GM10847 (cell line): ENCODE results near the gene UBD.

Source experiments
- POLR2A ChIP-seq: IDR thresholded peaks from 2 replicates; pipeline ENCODE4 v1.6.1; 2011; ENCODE audit not compliant: insufficient read length; ENCODE audit errors: extremely low read depth

UBD gene

GRCh38 chr6:29519291-29520010 lies 40.1 kb downstream of the UBD start:
- no peak for TF ChIP-seq POLR2A

GRCh38 chr6:29517728-29518440 lies 41.6 kb downstream of the UBD start:
- TF ChIP-seq POLR2A, result no peak

- TF ChIP-seq POLR2A, result no peak
Observed at GRCh38 chr6:29517245-29517644, 42.3 kb downstream of the UBD start.

GRCh38 chr6:29516108-29516507 lies 43.4 kb downstream of the UBD start:
- no peak for TF ChIP-seq POLR2A

- no peak for TF ChIP-seq POLR2A
Observed at GRCh38 chr6:29510746-29511300, 48.7 kb downstream of the UBD start.

- TF ChIP-seq POLR2A, result no peak
Observed at GRCh38 chr6:29510202-29510601, 49.3 kb downstream of the UBD start.

GRCh38 chr6:29509711-29510110 lies 49.8 kb downstream of the UBD start:
- TF ChIP-seq POLR2A, result no peak

- TF ChIP-seq POLR2A, result no peak
Observed at GRCh38 chr6:29509239-29509638, 50.3 kb downstream of the UBD start.

- no peak for TF ChIP-seq POLR2A
Observed at GRCh38 chr6:29507319-29507718, 52.2 kb downstream of the UBD start.

- no peak for TF ChIP-seq POLR2A
Observed at GRCh38 chr6:29506446-29507067, 53.0 kb downstream of the UBD start.

- TF ChIP-seq POLR2A, result no peak
Observed at GRCh38 chr6:29505808-29506207, 53.7 kb downstream of the UBD start.
